B cell (primary cell): ENCODE data around the gene TMEM109. TPM values are rescaled to one million over a fixed set of nuclear protein-coding genes. Genes with fewer than 3 reads are reported as not detected.

ENCODE experiments used
- ATAC-seq: fragments of 200-7000 bp; cut with Tn5 transposase; one replicate; pipeline ENCODE4 v1.10.0; 2021; ENCODE audit warnings: low read depth, mild to moderate bottlenecking, moderate number of reproducible peaks, moderate library complexity
- CTCF ChIA-PET: fragments of 350-600 bp; sonication (Branson Sonifier 250); formaldehyde crosslinking; loops from one replicate; lab custom pipeline; 2021; ENCODE audit warnings: antibody characterized with exemption, inconsistent platforms; lab: Charles Lee
- POLR2A ChIA-PET: fragments of 350-600 bp; sonication (Branson Sonifier 250); formaldehyde crosslinking; loops from one replicate; lab custom pipeline; 2021; ENCODE audit warnings: antibody characterized with exemption; lab: Charles Lee
- DNase-seq: peaks from one replicate; pipeline ENCODE4 v3.0.0; 2013
- H2AFZ ChIP-seq: 2 replicates; pipeline ENCODE4 v1.6.1; 2012; ENCODE audit warnings: mild to moderate bottlenecking, low read depth, low read length; ENCODE audit not compliant: insufficient read depth, poor library complexity, severe bottlenecking
- H3K27ac ChIP-seq, 2 donors: 1 replicate in 1 of 2; 2 replicates in 1 of 2; pipeline ENCODE4 v1.5.1; 2012 to 2013; ENCODE audit warnings: low read length in 2 of 2, mild to moderate bottlenecking in 2 of 2, moderate library complexity in 1 of 2
- H3K27me3 ChIP-seq, 4 experiments: fragments of 200-600 bp in 1 of 4; sonication (generic) in 1 of 4; replicated peaks in 1 of 4; 1 replicate in 2 of 4; 2 replicates in 2 of 4; pipeline versions ENCODE4 v1.6.1 to v1.7.0; 2013 to 2016; ENCODE audit warnings: low read length in 3 of 4, mild to moderate bottlenecking in 2 of 4, mixed read lengths in 1 of 4, moderate library complexity in 1 of 4; ENCODE audit not compliant: insufficient read depth in 4 of 4, control insufficient read depth in 3 of 4; ENCODE audit errors: control extremely low read depth in 1 of 4
- H3K36me3 ChIP-seq, 2 experiments: replicated peaks in 1 of 2; 1 replicate in 1 of 2; 2 replicates in 1 of 2; pipeline versions ENCODE4 v1.6.1 to v1.7.1; 2013; ENCODE audit warnings: low read length in 1 of 2; ENCODE audit not compliant: insufficient read depth in 2 of 2, control insufficient read depth in 1 of 2; ENCODE audit errors: control extremely low read depth in 1 of 2, extremely low read depth in 1 of 2
- H3K4me1 ChIP-seq, 2 donors: fragments of 200-600 bp in 1 of 2; sonication (generic) in 1 of 2; 1 replicate in 1 of 2; 2 replicates in 1 of 2; pipeline versions ENCODE4 v1.5.1 to v1.6.1; 2013 to 2017; ENCODE audit warnings: low read length in 2 of 2; ENCODE audit not compliant: control insufficient read depth in 2 of 2, insufficient read depth in 2 of 2
- H3K4me2 ChIP-seq: replicated peaks from 2 replicates; pipeline ENCODE3; 2012; ENCODE audit warnings: mild to moderate bottlenecking, low read depth, low read length; ENCODE audit not compliant: poor library complexity, severe bottlenecking
- H3K4me3 ChIP-seq, 5 experiments: fragments of 200-600 bp in 1 of 5; sonication (generic) in 1 of 5; 1 replicate in 3 of 5; 2 replicates in 2 of 5; pipeline versions ENCODE4 v1.5.1 to v1.7.0; 2011 to 2016; ENCODE audit warnings: low read length in 4 of 5, mild to moderate bottlenecking in 4 of 5, low read depth in 2 of 5, control low read depth in 1 of 5, moderate library complexity in 1 of 5; ENCODE audit not compliant: insufficient read depth in 1 of 5; ENCODE audit errors: control extremely low read depth in 1 of 5, extremely low read depth in 1 of 5
- H3K79me2 ChIP-seq: fragments of 200-600 bp; sonication (generic); one replicate; pipeline ENCODE4 v1.6.0; 2016; ENCODE audit warnings: low read length; ENCODE audit not compliant: control insufficient read depth, insufficient read depth
- H3K9ac ChIP-seq: fragments of 200-600 bp; sonication (generic); 2 replicates; pipeline ENCODE4 v1.6.1; 2017; ENCODE audit warnings: mild to moderate bottlenecking, low read length, moderate library complexity
- H3K9me3 ChIP-seq, 3 donors: one replicate each; pipeline versions ENCODE4 v1.6.1 to v1.7.1; 2013; ENCODE audit warnings: low read length in 2 of 3; ENCODE audit not compliant: control insufficient read depth in 2 of 3, insufficient read depth in 1 of 3; ENCODE audit errors: control extremely low read depth in 1 of 3
- H4K20me1 ChIP-seq: 2 replicates; pipeline ENCODE4 v1.6.0; 2012; ENCODE audit warnings: mild to moderate bottlenecking, low read length; ENCODE audit not compliant: insufficient read depth, control insufficient read depth, poor library complexity, severe bottlenecking
- H3K27ac Mint-ChIP-seq: one replicate; pipeline ENCODE4 v1.8.0; 2021; ENCODE audit warnings: mixed read lengths
- H3K27me3 Mint-ChIP-seq: one replicate; pipeline ENCODE4 v1.8.0; 2021; ENCODE audit warnings: mixed read lengths
- H3K4me1 Mint-ChIP-seq: one replicate; pipeline ENCODE4 v1.8.0; 2021; ENCODE audit warnings: mixed read lengths
- H3K4me3 Mint-ChIP-seq: one replicate; pipeline ENCODE4 v1.8.0; 2021; ENCODE audit warnings: mixed read lengths
- H3K9me3 Mint-ChIP-seq: one replicate; pipeline ENCODE4 v1.8.0; 2022; ENCODE audit warnings: mixed read lengths; ENCODE audit not compliant: insufficient read depth
- CTCF ChIP-seq: fragments of 200-600 bp; IDR thresholded peaks from one replicate; pipeline ENCODE4 v1.8.0; 2022; ENCODE audit warnings: antibody characterized with exemption, mild to moderate bottlenecking
- EZH2 ChIP-seq: IDR thresholded peaks from 2 replicates; pipeline ENCODE4 v1.6.1; 2012; ENCODE audit warnings: borderline replicate concordance, low read depth, mild to moderate bottlenecking, moderate library complexity, low read length; ENCODE audit not compliant: insufficient read depth, poor library complexity, severe bottlenecking
- WGBS: methylation state at CpG from one replicate; pipeline ENCODE4 v1.1.5; 2013; ENCODE audit warnings: missing lambda C conversion rate; ENCODE audit not compliant: insufficient coverage; 5-methylcytosine and 5-hydroxymethylcytosine counted together
- intact Hi-C: fragments of 100-400 bp; cut with micrococcal nuclease; formaldehyde crosslinking; loops from one replicate; pipeline ENCODE4 v1.10.0; 2022
- polyA plus RNA-seq: library from polyadenylated mRNA; depleted of rRNA; stranded (reverse); fragments of >200 nt; gene quantifications from 2 replicates; pipeline ENCODE4 v1.2.3, GENCODE V29; 2012
- total RNA-seq, 2 donors: library from RNA; stranded (reverse); fragments of 120-200 nt in 1 of 2; gene quantifications; 1 replicate in 1 of 2; 2 replicates in 1 of 2; pipeline versions ENCODE4 v1.2.3 to v1.2.4, GENCODE V29; 2013 to 2022

Gene TMEM109
- total and polyA plus RNA-seq, 2 donors (not counting 1 experiment from before 2014, with no cell fraction given): 32.0 to 99.4 TPM

DNA sequence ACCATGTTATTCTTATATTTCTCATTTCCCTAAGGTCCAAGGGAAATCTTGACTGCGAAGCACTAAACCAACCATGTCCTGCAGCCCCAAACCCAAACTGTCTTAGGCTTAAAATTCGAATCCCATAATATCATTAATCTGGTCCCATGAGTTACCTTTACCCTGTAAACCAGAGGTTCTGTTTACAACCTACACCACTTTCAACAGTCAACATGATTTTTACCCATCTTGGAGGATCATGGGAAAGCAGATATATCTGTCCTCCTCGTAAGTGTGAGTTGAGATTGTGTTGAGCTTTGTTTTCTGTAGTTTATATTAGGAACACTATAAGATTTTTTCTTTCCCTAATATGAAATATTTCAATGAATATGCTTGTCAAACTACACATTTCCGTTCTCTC is 14.0 kb upstream of the TMEM109 start:
- Mint-ChIP-seq H3K4me1 (peaks cover 14% of the 10 kb centered on the region), H3K27ac (no peak overlapping the region), H3K9me3 (no peaks in the 10 kb centered on the region), H3K4me3 (no peak overlapping the region), H3K27me3 (no peaks in the 10 kb centered on the region)
- H3K9ac ChIP-seq: no peak overlapping the region
- H3K4me3 ChIP-seq: no peak overlapping the region
- TF ChIP-seq EZH2: no peak
- no peak for TF ChIP-seq CTCF
- POLR2A ChIA-PET: interaction anchor here (0.6 kb wide), 1 partner anchor 39 kb away, joined by 3 read pairs; no protein-coding TSS in a partner anchor
- peaks cover 45% of the 10 kb centered on the region for H4K20me1 ChIP-seq
- DNase-seq (no peak), ATAC-seq (no peak)
- H3K9me3 ChIP-seq: no peaks in the 10 kb centered on the region
- 86% methylated on average over 2 of the region's 4 CpGs for WGBS
- H3K4me2 ChIP-seq: no peak overlapping the region
- peaks cover 3 to 87% of the 10 kb centered on the region in 2 experiments for H3K36me3 ChIP-seq
- CTCF ChIA-PET: interaction anchor here (0.6 to 10.2 kb wide), 19 partner anchors 7 to 635 kb away, joined by 3 to 129 read pairs (median 5); partner anchors contain the start of genes PTGDR2 and TMEM109
- no peaks in the 10 kb centered on the region for H3K27me3 ChIP-seq
- intact Hi-C loops: loop anchor here (1.0 kb wide), 3 partner anchors 69 to 287 kb away; no protein-coding TSS in a partner anchor
- no peak overlapping the region for H3K27ac ChIP-seq
- H3K4me1 ChIP-seq: peaks cover 6 to 10% of the 10 kb centered on the region in 2 donors
- H2AFZ ChIP-seq: no peak overlapping the region
- peaks cover 36% of the 10 kb centered on the region for H3K79me2 ChIP-seq

DNA sequence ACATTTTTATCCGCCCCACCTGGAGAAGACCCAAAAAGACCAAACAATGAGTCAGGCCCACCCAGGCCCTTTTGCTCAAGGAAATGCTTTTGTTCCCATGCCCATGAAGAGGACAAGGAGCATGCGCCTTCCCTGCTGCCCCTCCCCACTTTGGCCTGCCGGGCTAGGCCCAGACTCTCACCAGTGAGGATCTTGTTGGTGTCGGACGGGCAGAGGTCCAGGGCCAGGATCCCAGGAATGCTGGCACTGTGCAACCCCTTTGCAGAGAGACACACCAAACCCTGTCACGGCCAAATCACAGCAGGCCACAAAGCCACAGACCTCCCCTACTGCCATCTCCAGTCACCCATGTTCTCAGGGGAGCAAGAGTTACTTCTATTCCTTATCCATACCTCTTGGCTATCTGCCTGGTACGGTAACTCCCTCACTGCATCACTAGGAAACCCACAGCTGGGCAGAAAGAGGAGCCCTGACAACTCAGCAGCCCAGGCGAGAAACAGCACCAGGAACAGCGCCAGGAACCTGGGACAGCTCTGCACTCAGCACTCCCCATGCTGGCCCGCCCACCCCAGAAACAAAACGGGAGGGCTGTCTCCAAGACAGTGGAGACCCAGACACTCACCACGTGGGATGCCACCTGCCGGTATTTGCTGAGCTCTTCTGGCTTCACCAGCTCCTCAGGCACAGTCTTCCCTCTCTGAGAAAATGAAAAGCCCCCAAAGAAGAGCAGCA is 13.1 kb upstream of the TMEM109 start:
- Histone ChIP-seq H3K4me3 (no peak overlapping the region), H3K9ac (no peak overlapping the region), H3K4me1 (peaks cover 15 to 19% of the 10 kb centered on the region in 2 donors), H4K20me1 (peaks cover 53% of the 10 kb centered on the region), H3K79me2 (peaks cover 45% of the 10 kb centered on the region), H3K27me3 (no peaks in the 10 kb centered on the region), H3K27ac (no peak overlapping the region), H2AFZ (no peak overlapping the region), H3K4me2 (no peak overlapping the region), H3K36me3 (peaks cover 3 to 78% of the 10 kb centered on the region in 2 experiments), H3K9me3 (no peaks in the 10 kb centered on the region)
- ChIA-PET CTCF (interaction anchor here (0.8 to 10.2 kb wide), 10 partner anchors 13 to 287 kb away, joined by 3 to 129 read pairs (median 8); partner anchors contain the start of gene TMEM109), POLR2A (interaction anchor here (0.9 kb wide), 1 partner anchor 9 kb away, joined by 3 read pairs; no protein-coding TSS in a partner anchor)
- 94% methylated on average over 13 of the region's 13 CpGs for WGBS
- no peak for ATAC-seq
- Mint-ChIP-seq H3K4me3 (no peak overlapping the region), H3K4me1 (peaks cover 22% of the 10 kb centered on the region), H3K27me3 (no peaks in the 10 kb centered on the region), H3K27ac (no peak overlapping the region), H3K9me3 (no peaks in the 10 kb centered on the region)
- TF ChIP-seq CTCF (no peak), EZH2 (no peak)
- DNase-seq: no peak
- intact Hi-C loops: no loop called here
